Thyroid gland (tissue), 4 donors: ENCODE results near the gene BRSK2. TPM values are rescaled to one million over a fixed set of nuclear protein-coding genes. Genes with fewer than 3 reads are reported as not detected.

Experiments used
- DNase-seq, 2 donors: peaks; one replicate each; pipeline ENCODE4 v3.0.0-alpha.2; 2019
- H3K27ac ChIP-seq, 3 donors: fragments of 200-600 bp; sonication (generic); 1 replicate in 2 of 3; 2 replicates in 1 of 3; pipeline ENCODE4 v1.5.1; 2016 to 2019; ENCODE audit warnings: mild to moderate bottlenecking in 1 of 3, moderate library complexity in 1 of 3
- H3K27me3 ChIP-seq: fragments of 200-600 bp; sonication (generic); one replicate; pipeline ENCODE4 v1.5.1; 2019
- H3K36me3 ChIP-seq, 2 donors: fragments of 200-600 bp; sonication (generic); one replicate each; pipeline ENCODE4 v1.5.1; 2016 to 2019
- H3K4me1 ChIP-seq, 2 donors: fragments of 200-600 bp; sonication (generic); one replicate each; pipeline ENCODE4 v1.5.1; 2017 to 2019
- H3K4me3 ChIP-seq, 3 donors: fragments of 200-600 bp; sonication (generic); replicated peaks in 1 of 3; 1 replicate in 2 of 3; 2 replicates in 1 of 3; pipeline ENCODE4 v1.5.1; 2016; ENCODE audit warnings: mild to moderate bottlenecking in 1 of 3
- H3K9me3 ChIP-seq: fragments of 200-600 bp; sonication (generic); one replicate; pipeline ENCODE4 v1.5.1; 2017
- POLR2A ChIP-seq, 2 donors: fragments of 450-650 bp; IDR thresholded peaks; one replicate each; pipeline ENCODE4 v1.6.1; 2017; ENCODE audit warnings: antibody characterized with exemption in 2 of 2, mild to moderate bottlenecking in 2 of 2, moderate library complexity in 1 of 2
- WGBS, 2 donors: methylation state at CpG; one replicate each; pipeline ENCODE4 v1.1.5; 2017; 5-methylcytosine and 5-hydroxymethylcytosine counted together
- intact Hi-C: fragments of 100-400 bp; cut with DNase I; formaldehyde crosslinking; loops from one replicate; pipeline ENCODE4 v1.15.1; 2023
- total RNA-seq, 4 donors: library from RNA; depleted of rRNA; stranded (reverse); fragments of >200 nt; gene quantifications; one replicate each; pipeline ENCODE4 v1.2.3, GENCODE V29; 2016
- TF ChIP-seq, protein P1 (sequence below), 6 experiments: fragments of 200-600 bp in 3 of 6; fragments of 450-650 bp in 3 of 6; sonication (generic) in 3 of 6; IDR thresholded peaks; one replicate each; pipeline ENCODE4 v1.5.1; 2016 to 2019; ENCODE audit warnings: antibody characterized with exemption in 6 of 6, mild to moderate bottlenecking in 2 of 6, inconsistent platforms in 1 of 6, moderate library complexity in 1 of 6

Gene BRSK2
- total RNA-seq, 4 donors from 2014 or later = 0.34 to 2.2 (median 0.81) TPM

DNA sequence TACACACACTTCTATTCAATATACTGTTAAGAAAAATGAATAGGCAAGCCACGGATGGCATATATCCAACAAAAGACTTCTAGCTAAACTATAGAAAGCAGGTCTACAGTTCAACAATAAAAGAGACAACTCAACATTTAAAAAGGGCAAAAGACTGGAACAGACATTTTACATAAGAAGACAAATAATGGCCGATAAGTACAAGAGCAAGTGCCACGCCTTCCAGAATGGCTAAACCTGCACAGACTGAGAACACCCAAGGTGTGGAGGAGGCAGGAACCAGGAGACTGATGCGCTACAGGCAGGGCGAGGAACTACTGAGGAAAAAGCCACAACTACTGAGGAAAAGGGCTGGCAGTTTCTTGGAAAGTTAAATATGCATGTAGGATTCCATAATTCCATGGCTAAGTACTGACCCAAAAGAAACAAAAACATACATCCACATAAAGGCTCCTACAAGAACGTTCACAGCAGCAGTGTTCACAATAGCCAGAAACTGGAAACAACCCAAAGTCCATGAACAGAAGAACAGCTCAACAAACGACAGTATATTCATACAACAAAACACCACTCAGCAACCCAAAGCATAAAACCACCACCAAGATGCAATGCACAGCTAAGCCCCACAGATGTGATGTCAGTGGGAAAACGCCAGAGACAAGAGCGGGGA lies 106.5 kb downstream of the BRSK2 start:
- Histone ChIP-seq H3K4me3 (no peak overlapping the region), H3K27me3 (no peaks in the 10 kb centered on the region), H3K9me3 (no peaks in the 10 kb centered on the region), H3K36me3 (no peaks in the 10 kb centered on the region), H3K4me1 (peaks cover 12 to 58% of the 10 kb centered on the region in 2 donors), H3K27ac (no peak overlapping the region)
- WGBS, 2 donors = 77 to 84% methylated on average over 9 of the region's 9 CpGs
- TF ChIP-seq, protein P1, sequence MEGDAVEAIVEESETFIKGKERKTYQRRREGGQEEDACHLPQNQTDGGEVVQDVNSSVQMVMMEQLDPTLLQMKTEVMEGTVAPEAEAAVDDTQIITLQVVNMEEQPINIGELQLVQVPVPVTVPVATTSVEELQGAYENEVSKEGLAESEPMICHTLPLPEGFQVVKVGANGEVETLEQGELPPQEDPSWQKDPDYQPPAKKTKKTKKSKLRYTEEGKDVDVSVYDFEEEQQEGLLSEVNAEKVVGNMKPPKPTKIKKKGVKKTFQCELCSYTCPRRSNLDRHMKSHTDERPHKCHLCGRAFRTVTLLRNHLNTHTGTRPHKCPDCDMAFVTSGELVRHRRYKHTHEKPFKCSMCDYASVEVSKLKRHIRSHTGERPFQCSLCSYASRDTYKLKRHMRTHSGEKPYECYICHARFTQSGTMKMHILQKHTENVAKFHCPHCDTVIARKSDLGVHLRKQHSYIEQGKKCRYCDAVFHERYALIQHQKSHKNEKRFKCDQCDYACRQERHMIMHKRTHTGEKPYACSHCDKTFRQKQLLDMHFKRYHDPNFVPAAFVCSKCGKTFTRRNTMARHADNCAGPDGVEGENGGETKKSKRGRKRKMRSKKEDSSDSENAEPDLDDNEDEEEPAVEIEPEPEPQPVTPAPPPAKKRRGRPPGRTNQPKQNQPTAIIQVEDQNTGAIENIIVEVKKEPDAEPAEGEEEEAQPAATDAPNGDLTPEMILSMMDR (IDR thresholded peaks at IDR 0.05) = no peak
- no peak for TF ChIP-seq POLR2A (IDR thresholded peaks at IDR 0.05)
- no peak for DNase-seq
- intact Hi-C loops = no loop called here

DNA sequence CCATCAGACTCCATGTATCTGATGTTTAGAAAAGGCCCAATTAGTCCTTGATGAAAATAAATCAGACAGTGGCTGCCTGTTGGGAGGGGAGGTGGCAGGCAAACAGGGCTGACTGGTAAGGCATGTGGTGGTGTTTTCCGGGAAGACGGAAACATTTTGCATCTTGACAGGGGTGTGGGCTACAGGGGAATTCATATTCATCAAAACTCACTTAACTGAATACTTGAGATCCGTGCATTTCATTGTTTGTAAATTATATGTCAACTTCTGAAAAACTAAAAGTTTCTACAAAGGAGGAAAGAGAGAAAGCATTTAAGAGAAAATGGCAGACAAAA lies 107.0 kb downstream of the BRSK2 start:
- H3K27me3 ChIP-seq = no peaks in the 10 kb centered on the region
- peak overlapping the region in 2 of 3 donors; percentile 42 to 58 for H3K27ac ChIP-seq
- 82 to 84% methylated on average over 3 of the region's 3 CpGs for WGBS, 2 donors
- H3K36me3 ChIP-seq = no peaks in the 10 kb centered on the region
- no peak overlapping the region for H3K4me3 ChIP-seq
- intact Hi-C loops = no loop called here
- DNase-seq = no peak
- H3K4me1 ChIP-seq = peaks cover 7 to 58% of the 10 kb centered on the region in 2 donors
- no peak for TF ChIP-seq POLR2A (IDR thresholded peaks at IDR 0.05)
- TF ChIP-seq, protein P1 (IDR thresholded peaks at IDR 0.05) = no peak
- H3K9me3 ChIP-seq = no peaks in the 10 kb centered on the region

DNA sequence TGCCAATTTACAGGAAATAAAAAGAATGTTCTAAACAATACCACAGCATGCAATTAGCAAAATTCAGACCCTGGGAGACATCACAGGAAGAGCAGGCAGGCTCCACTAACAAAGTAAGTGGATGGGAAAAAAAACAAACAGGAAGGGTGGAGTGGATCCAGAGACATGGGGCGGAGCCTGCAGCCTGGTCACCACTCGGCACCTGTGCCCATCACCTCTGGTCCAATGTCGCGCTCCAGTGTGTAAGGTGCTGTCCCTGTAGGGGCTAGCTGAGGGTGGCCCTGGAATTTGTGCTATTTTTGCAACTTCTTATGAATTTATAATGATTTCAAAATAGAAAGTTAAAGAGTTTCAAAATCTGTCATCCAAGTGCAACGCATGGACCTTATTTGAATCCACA lies 107.9 kb downstream of the BRSK2 start:
- intact Hi-C loops = no loop called here
- H3K9me3 ChIP-seq = no peaks in the 10 kb centered on the region
- peaks cover 8 to 57% of the 10 kb centered on the region in 2 donors for H3K4me1 ChIP-seq
- peak; percentile 85 to 86 for DNase-seq
- H3K36me3 ChIP-seq = no peaks in the 10 kb centered on the region
- 50 to 53% methylated on average over 5 of the region's 5 CpGs for WGBS, 2 donors
- H3K27ac ChIP-seq = peak overlapping the region; percentile 40 to 58 (median 42)
- no peak for TF ChIP-seq POLR2A (IDR thresholded peaks at IDR 0.05)
- H3K4me3 ChIP-seq = no peak overlapping the region
- no peaks in the 10 kb centered on the region for H3K27me3 ChIP-seq

DNA sequence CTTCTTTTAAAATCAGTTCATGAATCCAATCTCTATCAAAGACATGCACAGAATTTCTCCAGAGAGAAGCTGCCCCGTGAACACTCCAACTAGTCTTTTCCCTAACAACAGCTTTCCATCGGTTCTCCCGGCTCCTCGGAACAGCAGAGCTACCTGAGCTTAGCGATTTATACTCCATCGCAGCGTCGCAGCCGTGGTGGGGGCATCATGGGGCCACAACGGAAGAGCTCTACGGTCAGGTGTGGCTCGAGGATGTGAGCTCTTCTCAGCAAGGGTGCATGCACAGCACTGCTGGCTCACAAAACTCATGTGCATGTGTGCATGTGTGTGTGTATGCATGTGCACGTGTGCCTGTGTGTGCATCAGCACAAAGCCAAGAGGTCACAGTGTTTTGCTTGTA lies 108.5 kb downstream of the BRSK2 start:
- intact Hi-C loops = no loop called here
- TF ChIP-seq, protein P1 (IDR thresholded peaks at IDR 0.05) = no peak
- TF ChIP-seq POLR2A (IDR thresholded peaks at IDR 0.05) = no peak
- no peak for DNase-seq
- WGBS, 2 donors = 97% methylated on average over 13 of the region's 13 CpGs
- H3K27me3 ChIP-seq = no peaks in the 10 kb centered on the region
- no peak overlapping the region for H3K4me3 ChIP-seq
- peaks cover 14 to 57% of the 10 kb centered on the region in 2 donors for H3K4me1 ChIP-seq
- H3K36me3 ChIP-seq = no peaks in the 10 kb centered on the region
- H3K27ac ChIP-seq = no peak overlapping the region
- no peaks in the 10 kb centered on the region for H3K9me3 ChIP-seq

DNA sequence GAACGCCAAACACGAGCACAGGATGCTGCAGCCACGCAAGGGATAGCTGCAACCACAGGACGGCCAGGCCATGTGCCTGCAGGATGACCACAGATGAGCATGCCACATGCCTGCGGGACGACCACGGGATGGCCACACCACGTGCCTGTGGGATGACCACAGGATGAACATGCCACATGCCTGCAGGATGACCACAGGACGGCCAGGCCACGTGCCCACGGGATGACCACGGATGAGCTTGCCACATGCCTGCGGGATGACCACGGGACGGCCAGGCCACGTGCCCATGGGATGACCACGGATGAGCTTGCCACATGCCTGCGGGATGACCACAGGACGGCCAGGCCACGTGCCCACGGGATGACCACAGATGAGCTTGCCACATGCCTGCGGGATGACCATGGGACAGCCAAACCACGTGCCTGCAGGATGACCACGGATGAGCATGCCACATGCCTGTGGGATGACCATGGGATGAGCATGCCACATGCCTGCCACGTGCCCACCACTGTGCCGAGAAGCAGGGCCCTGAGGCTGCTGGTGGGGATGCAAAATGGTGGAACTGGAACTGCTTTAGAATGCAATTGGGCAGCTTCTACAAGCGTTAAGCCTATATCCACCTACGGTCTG lies 109.6 kb downstream of the BRSK2 start:
- no peak for DNase-seq
- WGBS, 2 donors = 87 to 91% methylated on average over 14 to 17 of the region's 28 CpGs
- H3K27ac ChIP-seq = no peak overlapping the region
- no peaks in the 10 kb centered on the region for H3K27me3 ChIP-seq
- H3K4me3 ChIP-seq = no peak overlapping the region
- H3K36me3 ChIP-seq = no peaks in the 10 kb centered on the region
- H3K9me3 ChIP-seq = no peaks in the 10 kb centered on the region
- no peak for TF ChIP-seq POLR2A (IDR thresholded peaks at IDR 0.05)
- TF ChIP-seq, protein P1 (IDR thresholded peaks at IDR 0.05) = no peak
- peaks cover 25 to 63% of the 10 kb centered on the region in 2 donors for H3K4me1 ChIP-seq
- intact Hi-C loops = no loop called here
